Lower lobe of right lung (tissue), 2 donors: ENCODE data around the gene ZNF419. TPM values are rescaled to one million over a fixed set of nuclear protein-coding genes. Genes with fewer than 3 reads are reported as not detected.
A peak's percentile ranks its signal among the peaks of the same experiment; 100 is the strongest.
"Not testable (repeated sequence)": the region's sequence is repeated elsewhere in the genome, so short reads cannot be mapped to it uniquely, and the experiment has no call there.

Experiments
- ATAC-seq, 2 donors: fragments of 200-7000 bp; cut with Tn5 transposase; one replicate each; pipeline ENCODE4 v1.9.1; 2020 to 2022; ENCODE audit warnings: mild to moderate bottlenecking in 2 of 2, moderate library complexity in 2 of 2
- DNase-seq: peaks from one replicate; pipeline ENCODE4 v3.0.0-alpha.2; 2020
- H3K27ac ChIP-seq: fragments of 200-600 bp; one replicate; pipeline ENCODE4 v1.8.0; 2022
- H3K27me3 ChIP-seq: fragments of 200-600 bp; one replicate; pipeline ENCODE4 v1.8.0; 2022; ENCODE audit warnings: low read depth
- H3K36me3 ChIP-seq: fragments of 200-600 bp; one replicate; pipeline ENCODE4 v1.8.0; 2022; ENCODE audit warnings: mild to moderate bottlenecking
- H3K4me1 ChIP-seq: fragments of 200-600 bp; one replicate; pipeline ENCODE4 v1.8.0; 2022
- H3K4me3 ChIP-seq: fragments of 200-600 bp; one replicate; pipeline ENCODE4 v1.8.0; 2022; ENCODE audit warnings: mild to moderate bottlenecking
- H3K9me3 ChIP-seq: fragments of 200-600 bp; one replicate; pipeline ENCODE4 v1.8.0; 2022
- CTCF ChIP-seq: fragments of 200-600 bp; IDR thresholded peaks from one replicate; pipeline ENCODE4 v1.8.0; 2022; ENCODE audit warnings: antibody characterized with exemption, mild to moderate bottlenecking
- intact Hi-C: fragments of 100-400 bp; cut with DNase I; formaldehyde crosslinking; loops from one replicate; pipeline ENCODE4 v1.11.0; 2022
- total RNA-seq: library from RNA; stranded (reverse); fragmentation: NEBNext Ultra II Directional; extraction: Animal tissue kit (Norgen Biotek cat#: 25700); gene quantifications from one replicate; pipeline ENCODE4 v1.2.1, GENCODE V29; 2021
- donor health status: DM: no; HTN: yes; CAD: no; lungs with severe emphysema.

The ZNF419 gene
- total RNA-seq, 1 donor from 2014 or later = 12.9 TPM

GRCh38 chr19:57500400-57500799, 12.8 kb downstream of the ZNF419 start:
- H3K4me1 ChIP-seq, H3K27me3 ChIP-seq, DNase-seq, intact Hi-C loops, H3K36me3 ChIP-seq, H3K27ac ChIP-seq: not testable (repeated sequence)
- peaks cover 12% of the 10 kb centered on the region for H3K9me3 ChIP-seq
- peak; percentile 31 to 44 for ATAC-seq
- peak overlapping the region; percentile 77 for H3K4me3 ChIP-seq

GRCh38 chr19:57506163-57506562, 18.6 kb downstream of the ZNF419 start:
- no peak overlapping the region for H3K4me3 ChIP-seq
- no peak for DNase-seq
- H3K9me3 ChIP-seq = peaks cover 49% of the 10 kb centered on the region
- H3K27me3 ChIP-seq = no peaks in the 10 kb centered on the region
- no peak for ATAC-seq
- no peaks in the 10 kb centered on the region for H3K4me1 ChIP-seq
- TF ChIP-seq CTCF = no peak
- intact Hi-C loops = no loop called here
- H3K27ac ChIP-seq = no peak overlapping the region
- peaks cover 27% of the 10 kb centered on the region for H3K36me3 ChIP-seq

GRCh38 chr19:57511484-57511883, 23.9 kb downstream of the ZNF419 start:
- H3K27me3 ChIP-seq = no peaks in the 10 kb centered on the region
- no peak for TF ChIP-seq CTCF
- intact Hi-C loops = no loop called here
- no peaks in the 10 kb centered on the region for H3K4me1 ChIP-seq
- no peak for ATAC-seq
- H3K27ac ChIP-seq = no peak overlapping the region
- H3K9me3 ChIP-seq = peaks cover 75% of the 10 kb centered on the region
- DNase-seq = no peak
- H3K36me3 ChIP-seq = peaks cover 12% of the 10 kb centered on the region
- H3K4me3 ChIP-seq = no peak overlapping the region

- Histone ChIP-seq H3K27ac (no peak overlapping the region), H3K27me3 (no peaks in the 10 kb centered on the region), H3K4me3 (no peak overlapping the region), H3K9me3 (peaks cover 65% of the 10 kb centered on the region), H3K36me3 (no peaks in the 10 kb centered on the region), H3K4me1 (no peaks in the 10 kb centered on the region)
- no peak for DNase-seq
- intact Hi-C loops = no loop called here
- no peak for ATAC-seq
- no peak for TF ChIP-seq CTCF
Observed at GRCh38 chr19:57512845-57513244, 25.3 kb downstream of the ZNF419 start.

- intact Hi-C loops = no loop called here
- Histone ChIP-seq H3K27me3 (no peaks in the 10 kb centered on the region), H3K36me3 (no peaks in the 10 kb centered on the region), H3K4me3 (no peak overlapping the region), H3K4me1 (no peaks in the 10 kb centered on the region), H3K27ac (no peak overlapping the region), H3K9me3 (peaks cover 44% of the 10 kb centered on the region)
- no peak for ATAC-seq
- no peak for TF ChIP-seq CTCF
- no peak for DNase-seq
Observed at GRCh38 chr19:57515255-57515654, 27.7 kb downstream of the ZNF419 start.

GRCh38 chr19:57518021-57518420, 30.5 kb downstream of the ZNF419 start:
- H3K36me3 ChIP-seq, ATAC-seq, intact Hi-C loops, H3K4me3 ChIP-seq, H3K27ac ChIP-seq, DNase-seq, H3K4me1 ChIP-seq, H3K27me3 ChIP-seq: not testable (repeated sequence)
- H3K9me3 ChIP-seq = peaks cover 19% of the 10 kb centered on the region
